Neural progenitor cell (in vitro differentiated cells): ENCODE measurements around the gene TASP1.

Experiments used
- CTCF ChIP-seq: fragments of 200-600 bp; sonication (generic); IDR thresholded peaks from 2 replicates; pipeline ENCODE4 v1.5.1; 2017; ENCODE audit warnings: antibody characterized with exemption, mild to moderate bottlenecking
- EZH2 ChIP-seq: fragments of 200-600 bp; sonication (generic); IDR thresholded peaks from 2 replicates; pipeline ENCODE4 v1.6.1; 2017; ENCODE audit warnings: antibody characterized with exemption, mild to moderate bottlenecking, moderate library complexity
- EZH2phosphoT487 ChIP-seq: fragments of 200-600 bp; sonication (generic); IDR thresholded peaks from 2 replicates; pipeline ENCODE4 v1.6.1; 2017; ENCODE audit warnings: antibody characterized with exemption

GRCh38 chr20:13348311-13349234, 290.2 kb downstream of the TASP1 start:
- no peak for TF ChIP-seq CTCF
- TF ChIP-seq EZH2phosphoT487, result no peak
- no peak for TF ChIP-seq EZH2
